Natural killer cell (primary cell): ENCODE data around the gene NME7. TPM values are rescaled to one million over a fixed set of nuclear protein-coding genes. Genes with fewer than 3 reads are reported as not detected.
A peak's percentile ranks its signal among the peaks of the same experiment; 100 is the strongest.

Source experiments
- ATAC-seq, 3 donors: fragments of 150-1000 bp in 2 of 3; fragments of 200-7000 bp in 1 of 3; cut with Tn5 transposase; 1 replicate in 1 of 3; 2 replicates in 2 of 3; pipeline ENCODE4 v1.10.0; 2021; ENCODE audit warnings: mild to moderate bottlenecking in 2 of 3, moderate library complexity in 2 of 3
- DNase-seq, 2 donors: peaks; one replicate each; pipeline versions ENCODE4 v3.0.0 to v3.0.0-alpha.2; 2013 to 2021; ENCODE audit warnings: mixed read lengths in 1 of 2
- H3K27ac ChIP-seq: one replicate; pipeline ENCODE4 v1.5.1; 2013; ENCODE audit warnings: mild to moderate bottlenecking, low read length
- H3K27me3 ChIP-seq: one replicate; pipeline ENCODE4 v1.6.1; 2013; ENCODE audit warnings: low read length; ENCODE audit not compliant: control insufficient read depth, insufficient read depth
- H3K36me3 ChIP-seq: one replicate; pipeline ENCODE4 v1.6.1; 2013; ENCODE audit warnings: low read length; ENCODE audit not compliant: control insufficient read depth, insufficient read depth
- H3K4me1 ChIP-seq: one replicate; pipeline ENCODE4 v1.6.1; 2013; ENCODE audit warnings: low read length; ENCODE audit not compliant: control insufficient read depth, insufficient read depth
- H3K4me3 ChIP-seq: one replicate; pipeline ENCODE4 v1.5.1; 2013; ENCODE audit warnings: low read length
- H3K9me3 ChIP-seq: one replicate; pipeline ENCODE4 v1.6.1; 2013; ENCODE audit warnings: low read length; ENCODE audit not compliant: control insufficient read depth, insufficient read depth
- H3K27ac Mint-ChIP-seq, 2 donors: one replicate each; pipeline ENCODE4 v1.8.0; 2022; ENCODE audit warnings: mild to moderate bottlenecking in 2 of 2, mixed read lengths in 2 of 2, moderate library complexity in 1 of 2
- H3K27me3 Mint-ChIP-seq, 2 donors: one replicate each; pipeline ENCODE4 v1.8.0; 2022; ENCODE audit warnings: low read depth in 2 of 2, mixed read lengths in 2 of 2
- H3K36me3 Mint-ChIP-seq: one replicate; pipeline ENCODE4 v1.8.0; 2022; ENCODE audit warnings: mixed read lengths
- H3K4me1 Mint-ChIP-seq, 2 donors: one replicate each; pipeline ENCODE4 v1.8.0; 2022; ENCODE audit warnings: mixed read lengths in 2 of 2
- H3K4me3 Mint-ChIP-seq: one replicate; pipeline ENCODE4 v1.8.0; 2022; ENCODE audit warnings: mild to moderate bottlenecking, moderate library complexity, mixed read lengths
- H3K9me3 Mint-ChIP-seq, 2 donors: one replicate each; pipeline ENCODE4 v1.8.0; 2022; ENCODE audit warnings: mixed read lengths in 2 of 2
- CTCF ChIP-seq: fragments of 200-600 bp; IDR thresholded peaks from one replicate; pipeline ENCODE4 v1.8.0; 2022; ENCODE audit warnings: antibody characterized with exemption
- WGBS: methylation state at CpG from one replicate; pipeline ENCODE4 v1.1.7; 2013; ENCODE audit warnings: missing lambda C conversion rate; ENCODE audit not compliant: insufficient coverage; 5-methylcytosine and 5-hydroxymethylcytosine counted together
- intact Hi-C: fragments of 100-400 bp; cut with micrococcal nuclease; formaldehyde crosslinking; loops from one replicate; pipeline ENCODE4 v1.14.2; 2022
- total RNA-seq, 4 donors: library from RNA; stranded (reverse); fragments of 120-200 nt in 1 of 4; gene quantifications; one replicate each; pipeline versions ENCODE4 v1.2.3 to v1.2.4, GENCODE V29; 2013 to 2022

NME7 gene
- total RNA-seq, 3 donors from 2014 or later (not counting 1 experiment from before 2014, with no cell fraction given), result 5.2 to 9.9 (median 9.8) TPM

GRCh38 chr1:169094897-169095569 is 272.6 kb downstream of the NME7 start:
- Histone ChIP-seq H3K4me1 (no peaks in the 10 kb centered on the region), H3K9me3 (no peaks in the 10 kb centered on the region), H3K36me3 (no peaks in the 10 kb centered on the region), H3K27ac (no peak overlapping the region), H3K27me3 (no peaks in the 10 kb centered on the region), H3K4me3 (no peak overlapping the region)
- Mint-ChIP-seq H3K4me3 (no peak overlapping the region), H3K27me3 (peaks cover 0 to 6% of the 10 kb centered on the region in 2 donors), H3K4me1 (peaks cover 2 to 6% of the 10 kb centered on the region in 2 donors), H3K36me3 (no peaks in the 10 kb centered on the region), H3K9me3 (no peaks in the 10 kb centered on the region), H3K27ac (no peak overlapping the region)
- ATAC-seq (no peak), DNase-seq (no peak)
- 91% methylated on average over 4 of the region's 4 CpGs for WGBS
- intact Hi-C loops, result no loop called here
- no peak for TF ChIP-seq CTCF

GRCh38 chr1:169092399-169092798 is 275.2 kb downstream of the NME7 start:
- WGBS, result 97% methylated on average over 2 of the region's 2 CpGs

GRCh38 chr1:169091480-169091941 is 276.1 kb downstream of the NME7 start:
- H3K4me3 Mint-ChIP-seq, result no peak overlapping the region
- no peaks in the 10 kb centered on the region for H3K9me3 Mint-ChIP-seq
- no peak overlapping the region for H3K27ac Mint-ChIP-seq

More at GRCh38 chr1:169092399-169092798, 275.2 kb downstream of the NME7 start:
- H3K27me3 ChIP-seq, result no peaks in the 10 kb centered on the region
- H3K4me3 Mint-ChIP-seq, result no peak overlapping the region
- H3K9me3 Mint-ChIP-seq, result no peaks in the 10 kb centered on the region
- H3K36me3 ChIP-seq, result no peaks in the 10 kb centered on the region
- no peak for ATAC-seq
- no peak overlapping the region for H3K27ac Mint-ChIP-seq
- no peak for TF ChIP-seq CTCF
- no peaks in the 10 kb centered on the region for H3K9me3 ChIP-seq
- peaks cover under 1 to 11% of the 10 kb centered on the region in 2 donors for H3K4me1 Mint-ChIP-seq
- H3K36me3 Mint-ChIP-seq, result no peaks in the 10 kb centered on the region
- H3K4me3 ChIP-seq, result no peak overlapping the region
- no peak for DNase-seq
- H3K27ac ChIP-seq, result no peak overlapping the region
- H3K27me3 Mint-ChIP-seq, result peaks cover 0 to 6% of the 10 kb centered on the region in 2 donors
- intact Hi-C loops, result no loop called here
- no peaks in the 10 kb centered on the region for H3K4me1 ChIP-seq

More at GRCh38 chr1:169091480-169091941, 276.1 kb downstream of the NME7 start:
- Mint-ChIP-seq H3K4me1 (peaks cover 8 to 15% of the 10 kb centered on the region in 2 donors), H3K36me3 (no peaks in the 10 kb centered on the region), H3K27me3 (peaks cover 0 to 2% of the 10 kb centered on the region in 2 donors)
- no peaks in the 10 kb centered on the region for H3K27me3 ChIP-seq
- 82% methylated on average over 4 of the region's 4 CpGs for WGBS
- ATAC-seq (peak in 1 of 3 donors; percentile 12), DNase-seq (no peak)
- H3K27ac ChIP-seq, result no peak overlapping the region
- H3K4me1 ChIP-seq, result no peaks in the 10 kb centered on the region
- intact Hi-C loops, result no loop called here
- H3K9me3 ChIP-seq, result no peaks in the 10 kb centered on the region
- no peaks in the 10 kb centered on the region for H3K36me3 ChIP-seq
- TF ChIP-seq CTCF, result no peak
- no peak overlapping the region for H3K4me3 ChIP-seq
